HG03045 (cell line): ENCODE data around the gene TMEM132E.
"Not testable (repeated sequence)": the region's sequence is repeated elsewhere in the genome, so short reads cannot be mapped to it uniquely, and the experiment has no call there.

Source experiments
- ATAC-seq: cut with Tn5 transposase; IDR thresholded peaks from one replicate; pipeline ENCODE4 v1.9.1; 2021; ENCODE audit warnings: mild to moderate bottlenecking, moderate library complexity; ENCODE audit not compliant: unreplicated experiment

TMEM132E gene, protein sequence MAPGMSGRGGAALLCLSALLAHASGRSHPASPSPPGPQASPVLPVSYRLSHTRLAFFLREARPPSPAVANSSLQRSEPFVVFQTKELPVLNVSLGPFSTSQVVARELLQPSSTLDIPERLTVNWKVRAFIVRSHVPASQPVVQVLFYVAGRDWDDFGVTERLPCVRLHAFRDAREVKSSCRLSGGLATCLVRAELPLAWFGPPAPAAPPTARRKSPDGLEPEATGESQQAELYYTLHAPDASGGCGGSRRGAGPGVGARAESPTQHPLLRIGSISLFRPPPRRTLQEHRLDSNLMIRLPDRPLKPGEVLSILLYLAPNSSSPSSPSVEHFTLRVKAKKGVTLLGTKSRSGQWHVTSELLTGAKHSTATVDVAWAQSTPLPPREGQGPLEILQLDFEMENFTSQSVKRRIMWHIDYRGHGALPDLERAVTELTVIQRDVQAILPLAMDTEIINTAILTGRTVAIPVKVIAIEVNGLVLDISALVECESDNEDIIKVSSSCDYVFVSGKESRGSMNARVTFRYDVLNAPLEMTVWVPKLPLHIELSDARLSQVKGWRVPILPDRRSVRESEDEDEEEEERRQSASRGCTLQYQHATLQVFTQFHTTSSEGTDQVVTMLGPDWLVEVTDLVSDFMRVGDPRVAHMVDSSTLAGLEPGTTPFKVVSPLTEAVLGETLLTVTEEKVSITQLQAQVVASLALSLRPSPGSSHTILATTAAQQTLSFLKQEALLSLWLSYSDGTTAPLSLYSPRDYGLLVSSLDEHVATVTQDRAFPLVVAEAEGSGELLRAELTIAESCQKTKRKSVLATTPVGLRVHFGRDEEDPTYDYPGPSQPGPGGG (N-terminal part only)

DNA sequence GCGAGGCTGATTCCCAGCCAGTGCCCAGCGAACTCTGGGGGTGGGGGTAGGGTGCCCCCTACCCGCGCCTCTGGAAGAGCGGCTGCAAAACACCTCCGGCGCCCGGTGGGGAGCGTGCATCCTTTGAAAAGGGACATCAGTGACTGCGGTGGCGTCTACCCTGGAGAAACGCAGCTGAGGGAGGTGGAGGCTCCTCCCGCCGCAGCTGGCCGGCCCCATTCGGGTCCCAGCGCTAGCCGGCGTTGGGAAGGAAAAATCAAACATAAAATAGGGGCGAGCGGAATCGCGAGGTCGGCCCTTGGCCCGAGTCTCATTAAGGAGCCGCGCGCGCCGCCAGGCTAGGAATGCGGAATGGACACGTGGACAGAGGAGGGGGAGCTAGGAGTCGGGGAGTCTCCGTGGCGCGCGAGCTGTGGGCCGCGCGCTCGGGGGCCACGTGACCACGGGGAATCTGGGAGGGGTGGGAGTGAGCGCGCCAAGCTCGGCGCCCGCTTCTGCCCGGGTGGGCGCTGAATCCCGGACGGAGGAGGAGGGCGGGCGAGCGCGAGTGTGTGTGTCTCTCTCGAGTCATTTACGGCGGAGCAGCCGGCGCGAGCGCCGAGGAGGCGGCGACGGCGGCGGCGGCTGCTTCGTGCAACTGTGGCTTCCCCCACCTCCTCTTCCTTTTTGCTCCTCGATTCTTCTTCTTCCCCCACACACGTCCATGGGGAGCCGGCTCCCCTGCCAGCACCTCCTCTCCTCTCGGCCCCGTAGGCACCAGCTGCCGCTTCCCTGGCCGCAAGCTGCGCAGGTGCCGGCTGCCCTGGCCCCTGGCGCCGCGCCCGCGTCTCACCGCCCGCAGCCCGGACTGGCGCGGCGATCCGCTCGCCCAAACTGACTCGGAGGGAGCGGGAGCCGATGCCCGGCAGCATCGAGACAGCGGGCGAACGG is at the start of gene TMEM132E:
Gene TMEM132E (plus strand): TSS at position 566 of the 930 bp plus-strand sequence. CDS start 1,495 bp downstream, outside the sequence.
- ATAC-seq = no peak

GRCh38 chr17:34530918-34531317 is 48.5 kb upstream of the TMEM132E start:
- ATAC-seq = no peak

DNA sequence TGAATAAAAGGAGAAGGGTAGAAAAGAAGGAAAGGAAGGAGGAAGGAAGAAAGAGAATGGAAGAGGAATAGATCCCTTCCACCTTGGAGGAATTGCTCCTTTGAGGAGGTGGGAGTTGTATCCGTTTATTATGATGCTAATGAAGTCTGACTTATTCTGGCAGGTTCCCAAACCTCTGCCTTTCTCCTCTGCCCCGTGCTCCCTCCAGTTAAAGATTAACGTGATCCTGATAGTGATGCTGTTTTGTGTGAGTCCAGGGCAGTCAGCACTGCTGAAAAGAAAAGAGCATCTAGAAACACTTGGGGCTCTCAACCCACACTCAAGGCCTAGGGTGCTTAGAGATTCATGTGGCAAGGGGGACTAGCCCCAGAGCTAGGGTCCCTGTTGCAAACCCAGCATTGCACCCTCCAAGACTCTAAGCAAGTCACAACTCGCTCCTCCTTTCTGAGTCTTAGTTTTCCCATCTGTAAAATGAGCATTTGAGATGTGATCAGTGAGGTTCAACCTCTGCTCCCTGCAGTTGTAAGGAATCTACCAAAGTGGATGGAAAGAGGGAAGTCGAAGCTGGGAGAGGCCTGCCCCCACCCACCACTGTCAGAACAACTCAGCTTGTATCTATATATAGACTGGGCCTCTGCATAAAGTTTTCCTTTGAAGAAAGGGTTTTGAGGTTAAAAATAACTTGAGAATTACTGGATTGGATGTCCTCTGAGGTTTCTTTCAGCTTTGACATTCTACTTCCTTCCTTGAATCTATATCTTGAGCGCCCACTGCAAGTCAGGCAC is 46.9 kb upstream of the TMEM132E start:
- ATAC-seq = no peak

DNA sequence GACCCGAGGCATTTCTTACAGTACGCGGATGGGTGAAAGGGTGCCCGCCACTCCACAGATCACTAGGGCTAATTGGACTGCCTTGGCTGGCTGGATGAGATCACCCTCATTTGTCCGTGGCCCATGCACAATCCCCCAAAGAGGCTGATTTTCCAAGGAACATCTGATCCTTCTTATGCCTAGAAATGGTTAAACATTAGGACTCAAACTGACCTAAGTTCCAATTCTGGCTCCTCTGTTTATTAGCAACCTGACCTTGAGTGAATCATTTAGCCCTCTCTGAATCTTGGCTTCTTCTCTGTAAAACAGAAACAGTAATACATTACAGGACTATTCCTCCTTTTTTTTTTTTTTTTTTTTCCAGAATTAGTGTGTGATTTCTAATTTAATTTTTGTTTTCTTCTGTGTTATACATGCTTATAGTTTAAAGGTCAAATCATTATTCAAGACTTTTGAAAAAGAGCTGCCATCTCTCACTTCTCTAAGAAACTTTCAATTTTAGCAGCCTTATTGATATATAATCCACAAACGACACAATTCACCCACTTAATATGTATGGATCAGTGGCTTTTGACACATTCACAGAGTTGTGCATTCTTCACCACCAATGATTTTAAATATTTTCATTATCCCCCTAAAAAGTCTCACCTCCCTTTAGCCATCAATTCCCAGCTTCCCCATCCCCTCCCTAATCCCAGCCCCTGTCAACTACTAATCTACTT is 45.4 kb upstream of the TMEM132E start:
- no peak for ATAC-seq

DNA sequence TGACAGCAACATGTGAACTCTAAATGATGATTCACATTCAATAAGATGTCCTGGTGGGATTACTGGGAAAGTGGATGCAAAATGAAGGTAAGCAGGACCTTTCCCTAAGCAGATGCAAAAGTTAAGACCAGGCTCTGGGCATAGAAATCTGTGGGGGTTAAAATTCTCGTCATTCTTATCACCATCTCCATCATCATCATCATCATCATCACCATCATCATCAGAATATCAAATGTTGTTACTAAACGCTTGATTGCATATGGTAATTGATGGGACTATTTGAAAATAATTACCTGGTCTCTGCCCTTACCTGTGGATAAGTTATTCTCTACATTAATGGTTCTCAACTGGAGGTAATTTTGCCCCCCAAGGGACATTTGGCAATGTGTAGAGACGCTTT is 41.9 kb upstream of the TMEM132E start:
- ATAC-seq = no peak

DNA sequence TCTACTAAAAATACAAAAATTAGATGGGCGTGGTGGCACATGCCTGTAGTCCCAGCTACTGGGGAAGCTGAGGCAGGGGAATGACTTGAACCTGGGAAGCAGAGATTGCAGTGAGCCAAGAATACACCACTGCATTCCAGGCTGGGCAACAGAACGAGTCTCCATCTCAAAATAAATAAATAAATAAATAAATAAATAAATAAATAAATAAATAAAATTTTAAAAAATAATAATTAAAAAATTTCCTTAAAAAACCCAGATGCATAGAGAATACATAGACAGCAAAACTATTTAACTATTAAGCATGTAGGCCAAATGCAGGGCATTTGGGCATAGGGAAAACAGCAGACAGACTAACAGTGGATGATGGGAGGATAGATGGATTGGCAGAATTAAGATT is 40.8 kb upstream of the TMEM132E start:
- not testable (repeated sequence) for ATAC-seq

- no peak for ATAC-seq
These were observed 39.5 kb upstream of the TMEM132E start for GRCh38 chr17:34539881-34540280.

GRCh38 chr17:34542700-34543336 is 36.6 kb upstream of the TMEM132E start:
- ATAC-seq = no peak

- ATAC-seq = no peak
These were observed 31.8 kb upstream of the TMEM132E start for GRCh38 chr17:34547453-34548063.

GRCh38 chr17:34549966-34550365 is 29.4 kb upstream of the TMEM132E start:
- ATAC-seq = no peak

DNA sequence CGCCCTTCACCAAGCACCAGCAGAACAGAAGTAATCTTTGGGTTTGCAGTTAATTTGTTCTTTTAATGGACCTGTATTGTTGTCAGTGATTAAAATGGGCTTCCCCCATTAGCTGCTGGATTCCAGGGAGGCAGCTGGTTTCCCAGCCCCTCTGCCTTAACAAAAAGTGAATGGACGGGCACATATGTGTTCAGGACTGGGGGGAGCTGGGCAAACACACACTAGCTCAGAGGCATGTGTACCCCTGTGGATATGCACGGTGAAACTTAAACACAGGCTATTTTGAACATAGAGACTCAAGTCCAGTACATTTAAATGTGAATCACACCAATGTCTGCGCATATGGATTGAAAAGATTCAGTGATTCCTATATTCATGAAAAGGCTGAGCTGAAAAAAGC is 25.5 kb upstream of the TMEM132E start:
- ATAC-seq = no peak

DNA sequence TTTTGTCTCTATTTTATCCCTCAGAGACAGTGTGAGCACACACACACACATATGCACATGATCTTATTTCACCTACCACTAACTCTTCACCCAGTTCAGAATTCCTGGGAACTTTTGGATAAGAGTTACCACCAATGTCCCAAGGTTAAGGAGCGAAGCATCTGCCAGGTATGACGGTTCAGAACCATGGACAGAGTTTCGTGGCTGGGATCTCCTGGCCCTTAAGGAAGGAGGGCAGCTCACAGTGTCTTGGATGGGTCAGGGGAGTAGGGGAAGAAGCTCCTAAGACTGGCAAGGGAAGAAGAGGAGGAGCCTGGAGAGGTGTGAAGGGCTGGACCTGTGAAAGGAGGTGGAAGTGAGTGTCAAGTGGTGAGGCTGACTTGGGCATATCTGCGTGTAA is 23.0 kb upstream of the TMEM132E start:
- no peak for ATAC-seq

DNA sequence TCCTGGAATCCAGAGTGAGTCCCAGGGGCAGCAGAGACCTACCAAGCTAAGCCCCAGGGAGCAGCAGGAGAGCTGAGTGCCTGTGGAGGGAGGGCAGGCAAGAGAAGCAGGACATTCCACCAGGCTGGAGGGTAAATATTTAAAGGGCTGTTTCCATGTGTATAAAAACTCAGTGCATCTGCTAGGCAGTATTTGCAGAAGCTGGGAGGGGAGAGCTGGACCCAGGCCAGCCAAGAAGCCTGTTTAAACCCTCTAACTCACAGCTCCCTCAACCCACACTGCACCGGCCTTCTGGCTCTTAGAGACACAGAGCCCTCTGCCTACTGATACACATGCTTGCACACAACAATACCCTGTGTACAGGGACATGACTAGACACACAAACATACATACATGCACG is 22.5 kb upstream of the TMEM132E start:
- ATAC-seq = no peak

DNA sequence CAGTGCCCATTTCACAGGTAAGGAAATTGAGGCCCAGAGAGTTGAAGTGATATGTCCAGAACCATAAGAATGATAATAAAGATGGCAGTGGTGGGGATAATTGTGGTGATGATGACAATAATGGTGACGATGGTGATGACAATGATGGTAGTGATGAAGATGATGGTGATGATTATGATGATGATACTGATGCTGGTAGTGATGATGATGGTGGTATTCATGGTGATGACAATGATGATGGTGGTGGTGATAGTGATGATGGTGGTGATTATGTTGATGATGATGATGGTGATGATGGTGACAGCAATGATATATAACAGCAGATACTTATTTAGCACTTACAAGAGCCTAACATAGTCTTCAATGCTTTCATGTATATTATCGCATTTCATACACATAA is 18.1 kb upstream of the TMEM132E start:
- ATAC-seq = no peak

DNA sequence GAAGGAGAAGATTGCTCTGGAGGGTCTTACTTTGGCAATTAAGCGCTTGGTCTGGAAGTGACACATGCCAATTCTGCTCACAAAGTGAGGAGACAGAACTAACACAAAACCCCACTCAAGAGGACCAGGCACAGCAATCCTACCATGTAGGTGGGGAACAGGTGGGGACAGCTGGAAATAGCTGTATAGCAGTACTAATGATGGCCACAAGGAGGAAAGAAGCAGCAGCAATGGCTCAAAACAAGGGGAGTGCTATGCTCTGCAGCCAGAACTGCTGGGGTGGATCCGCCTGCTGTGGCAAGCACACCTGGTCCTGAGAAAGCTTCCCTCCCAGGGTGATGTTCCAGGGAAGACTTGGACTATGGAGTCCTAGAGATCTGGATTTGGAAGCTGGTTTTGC is 17.0 kb upstream of the TMEM132E start:
- no peak for ATAC-seq

DNA sequence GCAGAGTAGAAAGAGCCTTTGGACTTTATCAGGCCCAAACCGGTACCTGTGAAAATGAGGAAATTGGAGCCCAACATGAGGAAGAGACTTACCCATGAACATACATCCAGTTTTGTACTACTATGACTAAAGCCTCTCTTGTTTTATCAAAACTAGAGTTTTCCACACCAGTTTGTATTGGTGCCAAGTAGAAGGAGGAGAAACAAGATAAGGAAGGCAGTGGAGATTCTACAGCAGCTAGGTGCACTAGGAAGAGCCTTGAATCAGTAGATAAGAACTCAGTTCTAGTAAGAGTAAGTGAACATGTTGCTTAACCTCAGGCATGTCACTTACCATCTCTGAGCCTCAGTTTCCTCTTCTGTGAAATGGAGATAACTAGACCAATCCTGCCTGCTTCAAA is 13.7 kb upstream of the TMEM132E start:
- no peak for ATAC-seq

DNA sequence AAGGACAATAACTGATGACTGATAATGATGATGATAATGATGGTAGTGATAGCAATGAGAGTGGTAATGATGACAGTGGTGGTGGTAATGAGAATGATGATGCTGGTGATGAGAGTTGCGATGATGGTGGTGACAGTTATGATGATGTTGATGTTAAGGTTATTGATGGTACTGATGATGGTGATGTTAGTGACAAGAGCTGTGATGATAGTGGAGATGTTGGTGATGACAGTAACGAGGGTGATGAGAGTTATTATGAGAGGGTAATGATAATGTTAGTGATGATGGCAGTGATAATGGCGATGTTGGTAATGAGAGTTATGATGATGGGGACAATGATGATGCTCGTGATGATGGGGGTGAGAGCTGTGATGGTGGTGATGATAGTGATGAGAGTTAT is 13.2 kb upstream of the TMEM132E start:
- ATAC-seq = no peak

DNA sequence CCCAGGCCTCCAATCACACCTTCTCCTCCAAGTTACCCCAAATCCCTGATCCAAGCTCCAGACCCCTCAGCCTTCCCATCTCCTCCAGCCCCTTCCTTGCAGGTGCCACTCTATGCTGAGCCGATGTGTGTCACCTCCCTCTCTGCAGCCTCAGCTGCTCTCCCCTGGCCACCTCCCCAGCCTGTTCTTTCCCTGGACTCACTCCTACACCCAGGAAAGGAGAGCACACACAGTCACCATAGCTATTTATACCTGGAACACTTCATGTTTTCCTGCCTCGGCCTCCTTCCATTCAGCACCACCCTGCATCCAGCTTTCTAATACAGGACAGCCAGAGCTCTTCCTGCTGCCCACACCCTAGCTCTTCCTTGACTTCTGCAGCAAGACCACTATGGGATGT is 12.5 kb upstream of the TMEM132E start:
- ATAC-seq = no peak
